Eye (tissue), 1 donor: Measurements from ENCODE around the gene LDAH.
A peak's percentile ranks its signal among the peaks of the same experiment; 100 is the strongest.

Experiments used
- DNase-seq: peaks from one replicate; pipeline ENCODE4 v3.0.0-alpha.2; 2015

LDAH gene

GRCh38 chr2:20771299-20771698 is 51.6 kb downstream of the LDAH start:
- DNase-seq: no peak

GRCh38 chr2:20766798-20767644 is 55.9 kb downstream of the LDAH start:
- DNase-seq: no peak

- DNase-seq: no peak
Measured at GRCh38 chr2:20766213-20766612, 56.7 kb downstream of the LDAH start.

GRCh38 chr2:20762945-20763683 is 59.8 kb downstream of the LDAH start:
- no peak for DNase-seq

- no peak for DNase-seq
Measured at GRCh38 chr2:20759487-20759886, 63.4 kb downstream of the LDAH start.

- DNase-seq: no peak
Measured at GRCh38 chr2:20758997-20759396, 63.9 kb downstream of the LDAH start.

- DNase-seq: no peak
Measured at GRCh38 chr2:20757405-20758090, 65.4 kb downstream of the LDAH start.

- peak; percentile 33 for DNase-seq
Measured at GRCh38 chr2:20755132-20755800, 67.6 kb downstream of the LDAH start.

GRCh38 chr2:20752293-20752692 is 70.6 kb downstream of the LDAH start:
- DNase-seq: no peak

- DNase-seq: no peak
Measured at GRCh38 chr2:20747317-20747716, 75.6 kb downstream of the LDAH start.

- DNase-seq: no peak
Measured at GRCh38 chr2:20745924-20746555, 76.9 kb downstream of the LDAH start.

- DNase-seq: no peak
Measured at GRCh38 chr2:20744366-20745335, 78.2 kb downstream of the LDAH start.

- DNase-seq: peak; percentile 82
Measured at GRCh38 chr2:20738772-20739171, 84.1 kb downstream of the LDAH start.

- DNase-seq: no peak
Measured at GRCh38 chr2:20737505-20737904, 85.4 kb downstream of the LDAH start.

GRCh38 chr2:20728114-20728758 is 94.7 kb downstream of the LDAH start:
- DNase-seq: peak; percentile 7

GRCh38 chr2:20726913-20727312 is 96.0 kb downstream of the LDAH start:
- DNase-seq: no peak

- no peak for DNase-seq
Measured at GRCh38 chr2:20725782-20726181, 97.1 kb downstream of the LDAH start.

GRCh38 chr2:20724500-20725053 is 98.3 kb downstream of the LDAH start:
- no peak for DNase-seq

- DNase-seq: no peak
Measured at GRCh38 chr2:20723543-20723942, 99.4 kb downstream of the LDAH start.

GRCh38 chr2:20722592-20723240 is 100.2 kb downstream of the LDAH start:
- no peak for DNase-seq
